ACC112 (cell line): ENCODE measurements around the gene MCM6.
"Not testable (repeated sequence)": the region's sequence is repeated elsewhere in the genome, so short reads cannot be mapped to it uniquely, and the experiment has no call there.

Experiments used
- H2AFZ ChIP-seq: fragments of 200-600 bp; sonication (generic); one replicate; pipeline ENCODE4 v1.6.0; 2017; ENCODE audit warnings: antibody characterized with exemption, low read length; ENCODE audit not compliant: unreplicated experiment
- H3K27ac ChIP-seq: fragments of 200-600 bp; sonication (generic); 2 replicates; pipeline ENCODE4 v1.5.1; 2014; ENCODE audit warnings: low read depth, mild to moderate bottlenecking, antibody characterized with exemption, low read length, moderate library complexity
- H3K27me3 ChIP-seq: fragments of 200-600 bp; sonication (generic); 2 replicates; pipeline ENCODE4 v1.6.1; 2014; ENCODE audit warnings: mild to moderate bottlenecking, antibody characterized with exemption, low read length, moderate library complexity, mixed read lengths; ENCODE audit not compliant: insufficient read depth
- H3K36me3 ChIP-seq: fragments of 200-600 bp; sonication (generic); 2 replicates; pipeline ENCODE4 v1.6.1; 2016; ENCODE audit warnings: mild to moderate bottlenecking, antibody characterized with exemption, low read length, moderate library complexity, mixed read lengths; ENCODE audit not compliant: insufficient read depth
- H3K4me1 ChIP-seq: fragments of 200-600 bp; sonication (generic); one replicate; pipeline ENCODE4 v1.6.1; 2016; ENCODE audit warnings: low read length, mixed read lengths; ENCODE audit not compliant: insufficient read depth, unreplicated experiment, control insufficient read depth
- H3K4me3 ChIP-seq: fragments of 200-600 bp; sonication (generic); 2 replicates; pipeline ENCODE4 v1.5.1; 2014; ENCODE audit warnings: mild to moderate bottlenecking, low read depth, low read length
- H3K79me2 ChIP-seq: fragments of 200-600 bp; sonication (generic); one replicate; pipeline ENCODE4 v1.6.0; 2016; ENCODE audit warnings: low read length; ENCODE audit not compliant: control insufficient read depth, unreplicated experiment, insufficient read depth

The MCM6 gene

DNA sequence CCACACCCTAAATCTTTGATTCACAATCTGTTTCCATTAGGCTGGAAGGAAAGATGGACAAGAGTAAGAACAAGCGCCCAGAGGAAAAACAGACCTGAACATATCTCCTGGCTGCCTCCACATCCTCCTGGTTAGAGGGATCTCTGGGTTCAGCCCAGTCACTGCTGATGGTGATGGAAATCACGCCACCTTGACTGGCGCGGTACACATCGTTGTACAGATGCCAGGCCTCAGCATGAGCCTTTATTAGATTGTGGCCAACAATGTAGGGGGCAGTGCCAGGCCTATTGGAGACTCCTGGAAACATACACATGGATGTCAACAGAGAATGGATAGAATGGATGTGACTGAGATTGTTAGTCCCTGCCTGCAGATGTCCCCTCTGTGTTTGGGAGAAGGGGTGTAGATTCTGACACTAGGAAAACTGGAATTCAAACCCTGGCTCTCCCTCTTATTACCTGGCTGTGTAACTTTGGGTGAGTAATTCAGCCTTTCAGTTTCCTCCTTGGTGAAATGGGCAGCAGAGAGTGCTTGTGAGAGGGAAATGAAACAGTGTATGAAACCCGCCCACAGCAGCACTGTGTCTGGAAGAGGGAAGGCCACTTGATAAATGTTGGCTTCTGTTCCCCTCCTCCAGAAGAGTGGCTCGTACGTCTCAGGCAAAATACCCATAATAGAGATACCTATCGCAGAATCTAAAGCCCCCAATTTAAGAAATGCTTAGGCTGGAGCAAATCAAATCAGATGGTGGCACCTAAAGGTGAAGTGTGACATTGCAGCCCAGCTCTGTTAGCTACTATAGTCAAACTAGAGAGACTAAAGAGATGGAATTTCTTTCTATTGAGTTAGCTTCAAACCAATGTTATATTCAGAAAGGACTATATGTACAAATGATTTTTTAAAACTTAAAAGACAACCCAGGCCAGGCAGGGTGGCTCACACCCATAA lies 75.5 kb downstream of the MCM6 start:
- no peak overlapping the region for H3K27ac ChIP-seq
- H3K36me3 ChIP-seq: no peaks in the 10 kb centered on the region
- H2AFZ ChIP-seq: no peak overlapping the region
- H3K4me1 ChIP-seq: no peaks in the 10 kb centered on the region
- H3K27me3 ChIP-seq: no peaks in the 10 kb centered on the region
- no peak overlapping the region for H3K4me3 ChIP-seq
- no peaks in the 10 kb centered on the region for H3K79me2 ChIP-seq

DNA sequence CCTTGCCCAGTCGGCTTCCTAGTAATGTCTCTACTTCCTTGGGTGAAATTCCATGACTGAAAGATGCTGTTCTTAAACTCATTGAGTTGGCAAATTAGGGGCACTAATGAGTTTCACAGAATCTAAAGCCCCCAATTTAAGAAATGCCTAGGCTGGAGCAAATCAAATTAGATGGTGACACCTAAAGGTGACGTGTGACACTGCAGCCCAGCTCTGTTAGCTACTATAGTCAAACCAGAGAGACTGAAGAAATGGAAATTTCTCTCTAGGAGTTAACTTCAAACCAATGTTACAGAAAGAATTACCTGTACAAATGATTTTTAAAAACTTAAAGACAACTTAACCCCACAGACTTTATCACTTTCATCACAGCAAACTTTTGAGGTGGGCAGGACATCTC lies 76.5 kb downstream of the MCM6 start:
- H3K36me3 ChIP-seq: no peaks in the 10 kb centered on the region
- no peak overlapping the region for H2AFZ ChIP-seq

GRCh38 chr2:135798762-135799161 lies 77.5 kb downstream of the MCM6 start:
- H3K36me3 ChIP-seq: no peaks in the 10 kb centered on the region
- H3K27me3 ChIP-seq: no peaks in the 10 kb centered on the region

More for the DNA sequence above, 76.5 kb downstream of the MCM6 start:
- Histone ChIP-seq H3K4me1 (no peaks in the 10 kb centered on the region), H3K4me3 (no peak overlapping the region), H3K27me3 (no peaks in the 10 kb centered on the region), H3K27ac (no peak overlapping the region), H3K79me2 (no peaks in the 10 kb centered on the region)

GRCh38 chr2:135798275-135798705 lies 78.0 kb downstream of the MCM6 start:
- Histone ChIP-seq H2AFZ (no peak overlapping the region), H3K4me3 (no peak overlapping the region), H3K36me3 (no peaks in the 10 kb centered on the region), H3K27me3 (no peaks in the 10 kb centered on the region), H3K27ac (no peak overlapping the region), H3K79me2 (no peaks in the 10 kb centered on the region), H3K4me1 (no peaks in the 10 kb centered on the region)

More at GRCh38 chr2:135798762-135799161, 77.5 kb downstream of the MCM6 start:
- Histone ChIP-seq H3K4me3 (no peak overlapping the region), H3K79me2 (no peaks in the 10 kb centered on the region), H3K27ac (no peak overlapping the region), H2AFZ (no peak overlapping the region), H3K4me1 (no peaks in the 10 kb centered on the region)

GRCh38 chr2:135797497-135798274 lies 78.6 kb downstream of the MCM6 start:
- H3K79me2 ChIP-seq: no peaks in the 10 kb centered on the region
- no peak overlapping the region for H3K27ac ChIP-seq
- no peak overlapping the region for H2AFZ ChIP-seq
- no peak overlapping the region for H3K4me3 ChIP-seq
- no peaks in the 10 kb centered on the region for H3K36me3 ChIP-seq
- no peaks in the 10 kb centered on the region for H3K4me1 ChIP-seq
- no peaks in the 10 kb centered on the region for H3K27me3 ChIP-seq

- H3K27me3 ChIP-seq: no peaks in the 10 kb centered on the region
- no peak overlapping the region for H3K4me3 ChIP-seq
- peaks cover 1% of the 10 kb centered on the region for H3K4me1 ChIP-seq
- no peak overlapping the region for H3K27ac ChIP-seq
- H2AFZ ChIP-seq: no peak overlapping the region
- H3K36me3 ChIP-seq: no peaks in the 10 kb centered on the region
- H3K79me2 ChIP-seq: no peaks in the 10 kb centered on the region
These were observed 79.6 kb downstream of the MCM6 start for GRCh38 chr2:135796606-135797005.

GRCh38 chr2:135795641-135796040 lies 80.6 kb downstream of the MCM6 start:
- H3K36me3 ChIP-seq, H2AFZ ChIP-seq, H3K27ac ChIP-seq, H3K27me3 ChIP-seq, H3K4me1 ChIP-seq, H3K4me3 ChIP-seq, H3K79me2 ChIP-seq: not testable (repeated sequence)

- Histone ChIP-seq H2AFZ (no peak overlapping the region), H3K4me3 (no peak overlapping the region), H3K27me3 (no peaks in the 10 kb centered on the region), H3K4me1 (peaks cover 4% of the 10 kb centered on the region), H3K79me2 (no peaks in the 10 kb centered on the region), H3K27ac (no peak overlapping the region), H3K36me3 (peaks cover 7% of the 10 kb centered on the region; the same call in 1 of the 2 replicates)
These were observed 83.7 kb downstream of the MCM6 start for GRCh38 chr2:135792401-135793150.

GRCh38 chr2:135791418-135792190 lies 84.6 kb downstream of the MCM6 start:
- Histone ChIP-seq H2AFZ (no peak overlapping the region), H3K27me3 (no peaks in the 10 kb centered on the region), H3K36me3 (peaks cover 7% of the 10 kb centered on the region; the same call in 1 of the 2 replicates), H3K4me3 (no peak overlapping the region), H3K27ac (no peak overlapping the region), H3K79me2 (no peaks in the 10 kb centered on the region), H3K4me1 (peaks cover 13% of the 10 kb centered on the region)

DNA sequence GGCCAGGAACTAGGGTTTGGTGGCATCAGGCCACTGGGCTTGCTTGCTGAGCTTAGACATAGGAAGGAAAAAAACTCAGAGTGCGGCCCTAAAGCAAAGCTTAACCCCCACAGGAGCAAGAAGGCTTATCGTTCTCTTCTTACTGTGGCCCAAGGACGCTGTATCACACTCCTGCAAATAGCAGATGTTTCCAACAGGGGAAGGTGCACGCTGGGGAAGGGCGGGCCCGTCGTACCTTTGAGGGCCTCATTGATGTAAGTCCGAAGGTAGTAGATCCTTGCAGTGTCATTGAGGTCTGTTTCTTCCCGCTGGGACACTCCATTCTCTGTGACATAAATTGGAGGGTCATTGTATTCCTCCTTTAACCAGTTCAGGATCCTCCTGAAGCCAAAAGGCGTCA lies 85.8 kb downstream of the MCM6 start:
- peaks cover 13% of the 10 kb centered on the region for H3K4me1 ChIP-seq
- H2AFZ ChIP-seq: no peak overlapping the region
- H3K4me3 ChIP-seq: no peak overlapping the region
- no peaks in the 10 kb centered on the region for H3K79me2 ChIP-seq
- peaks cover 14% of the 10 kb centered on the region for H3K36me3 ChIP-seq
- no peak overlapping the region for H3K27ac ChIP-seq
- no peaks in the 10 kb centered on the region for H3K27me3 ChIP-seq
